Breast epithelium (tissue), 4 donors: ENCODE results near the gene CRACDL. TPM values are rescaled to one million over a fixed set of nuclear protein-coding genes. Genes with fewer than 3 reads are reported as not detected.

Experiments
- DNase-seq, 2 donors: peaks; one replicate each; pipeline ENCODE4 v3.0.0-alpha.2; 2019; ENCODE audit warnings: low spot score in 2 of 2
- H3K27ac ChIP-seq, 2 donors: fragments of 200-600 bp; sonication (generic) in 1 of 2; one replicate each; pipeline ENCODE4 v1.5.1; 2016 to 2019; ENCODE audit warnings: mild to moderate bottlenecking in 1 of 2
- H3K27me3 ChIP-seq, 2 donors: fragments of 200-600 bp; sonication (generic) in 1 of 2; one replicate each; pipeline versions ENCODE4 v1.5.1 to v1.6.0; 2017 to 2019; ENCODE audit warnings: control low read depth in 1 of 2, mild to moderate bottlenecking in 1 of 2
- H3K36me3 ChIP-seq: fragments of 200-600 bp; one replicate; pipeline ENCODE4 v1.5.1; 2019
- H3K4me1 ChIP-seq, 2 donors: fragments of 200-600 bp; sonication (generic); one replicate each; pipeline ENCODE4 v1.5.1; 2016 to 2019; ENCODE audit warnings: control low read depth in 1 of 2
- H3K4me3 ChIP-seq, 3 donors: fragments of 200-600 bp; sonication (generic); 1 replicate in 2 of 3; 2 replicates in 1 of 3; pipeline ENCODE4 v1.5.1; 2016 to 2019; ENCODE audit warnings: mild to moderate bottlenecking in 3 of 3, moderate library complexity in 2 of 3
- H3K9me3 ChIP-seq, 2 donors: fragments of 200-600 bp; sonication (generic) in 1 of 2; one replicate each; pipeline ENCODE4 v1.5.1; 2016 to 2019; ENCODE audit warnings: control low read depth in 1 of 2
- CTCF ChIP-seq, 3 donors: fragments of 450-650 bp; IDR thresholded peaks; one replicate each; pipeline ENCODE4 v1.5.1; 2016 to 2017; ENCODE audit warnings: antibody characterized with exemption in 3 of 3, mild to moderate bottlenecking in 3 of 3, moderate library complexity in 3 of 3
- POLR2A ChIP-seq: fragments of 450-650 bp; IDR thresholded peaks from one replicate; pipeline ENCODE4 v1.6.1; 2016; ENCODE audit warnings: antibody characterized with exemption, mild to moderate bottlenecking, moderate library complexity
- POLR2AphosphoS5 ChIP-seq, 3 donors: sonication (generic); formaldehyde crosslinking; IDR thresholded peaks; one replicate each; pipeline ENCODE4 v1.6.1; 2017; ENCODE audit warnings: antibody characterized with exemption in 3 of 3
- intact Hi-C: fragments of 100-400 bp; cut with DNase I; formaldehyde crosslinking; loops from one replicate; pipeline ENCODE4 v1.15.1; 2023; ENCODE audit warnings: low total_unique reads
- total RNA-seq, 3 donors: library from RNA; depleted of rRNA; stranded (reverse); fragments of >200 nt; gene quantifications; one replicate each; pipeline ENCODE4 v1.1.0, GENCODE V29; 2016

CRACDL gene
- total RNA-seq, 3 donors from 2014 or later, result 0.96 to 12.1 (median 10.8) TPM

- no peak overlapping the region for H3K4me3 ChIP-seq
- no peaks in the 10 kb centered on the region for H3K27me3 ChIP-seq
- intact Hi-C loops, result no loop called here
- no peak overlapping the region for H3K27ac ChIP-seq
- no peak for DNase-seq
- peaks cover 0 to 5% of the 10 kb centered on the region in 2 donors for H3K4me1 ChIP-seq
- TF ChIP-seq POLR2AphosphoS5 (IDR thresholded peaks at IDR 0.05) (no peak), CTCF (IDR thresholded peaks at IDR 0.05) (no peak), POLR2A (no peak)
- H3K36me3 ChIP-seq, result no peaks in the 10 kb centered on the region
- H3K9me3 ChIP-seq, result no peaks in the 10 kb centered on the region
Observed at GRCh38 chr2:98921062-98921461, 15.0 kb downstream of the CRACDL start.

GRCh38 chr2:98917031-98917471 lies 19.0 kb downstream of the CRACDL start:
- no peak for DNase-seq
- H3K4me3 ChIP-seq, result no peak overlapping the region
- H3K36me3 ChIP-seq, result no peaks in the 10 kb centered on the region
- intact Hi-C loops, result no loop called here
- no peak overlapping the region for H3K27ac ChIP-seq
- TF ChIP-seq CTCF (IDR thresholded peaks at IDR 0.05) (no peak), POLR2AphosphoS5 (IDR thresholded peaks at IDR 0.05) (no peak), POLR2A (no peak)
- no peaks in the 10 kb centered on the region for H3K9me3 ChIP-seq
- peaks cover 4 to 5% of the 10 kb centered on the region in 2 donors for H3K4me1 ChIP-seq
- H3K27me3 ChIP-seq, result no peaks in the 10 kb centered on the region

- H3K27ac ChIP-seq, result no peak overlapping the region
- H3K4me3 ChIP-seq, result no peak overlapping the region
- H3K4me1 ChIP-seq, result peaks cover 0 to 4% of the 10 kb centered on the region in 2 donors
- H3K27me3 ChIP-seq, result no peaks in the 10 kb centered on the region
- intact Hi-C loops, result no loop called here
- no peaks in the 10 kb centered on the region for H3K36me3 ChIP-seq
- no peak for DNase-seq
- TF ChIP-seq CTCF (IDR thresholded peaks at IDR 0.05), result no peak
- TF ChIP-seq POLR2A, result no peak
- TF ChIP-seq POLR2AphosphoS5 (IDR thresholded peaks at IDR 0.05), result no peak
- no peaks in the 10 kb centered on the region for H3K9me3 ChIP-seq
Observed at GRCh38 chr2:98915751-98916358, 20.2 kb downstream of the CRACDL start.

GRCh38 chr2:98914713-98915580 lies 21.1 kb downstream of the CRACDL start:
- intact Hi-C loops, result no loop called here
- Histone ChIP-seq H3K4me1 (peaks cover 2 to 4% of the 10 kb centered on the region in 2 donors), H3K9me3 (no peaks in the 10 kb centered on the region), H3K27ac (no peak overlapping the region), H3K36me3 (no peaks in the 10 kb centered on the region), H3K4me3 (no peak overlapping the region), H3K27me3 (no peaks in the 10 kb centered on the region)
- no peak for TF ChIP-seq CTCF (IDR thresholded peaks at IDR 0.05)
- TF ChIP-seq POLR2AphosphoS5 (IDR thresholded peaks at IDR 0.05), result no peak
- TF ChIP-seq POLR2A, result no peak
- DNase-seq, result no peak
